ENCODE results near the gene PAX8.

PAX8 gene

GRCh38 chr2:113263546-113263945 lies 15.2 kb downstream of the PAX8 start:
- DNase-seq: no peak

GRCh38 chr2:113260991-113261390 lies 17.7 kb downstream of the PAX8 start:
- no peak for DNase-seq

GRCh38 chr2:113258471-113259147 lies 20.1 kb downstream of the PAX8 start:
- no peak for DNase-seq

GRCh38 chr2:113257516-113258264 lies 21.0 kb downstream of the PAX8 start:
- DNase-seq: no peak

- DNase-seq: no peak
Observed at GRCh38 chr2:113255140-113256070, 23.3 kb downstream of the PAX8 start.

- DNase-seq: no peak
Observed at GRCh38 chr2:113253453-113253852, 25.3 kb downstream of the PAX8 start.

GRCh38 chr2:113252047-113252590 lies 26.6 kb downstream of the PAX8 start:
- DNase-seq: no peak

- no peak for DNase-seq
Observed at GRCh38 chr2:113251118-113251517, 27.6 kb downstream of the PAX8 start.

GRCh38 chr2:113248997-113249770 lies 29.5 kb downstream of the PAX8 start:
- peak; percentile 67 for DNase-seq

- no peak for DNase-seq
Observed at GRCh38 chr2:113246606-113247005, 32.1 kb downstream of the PAX8 start.

GRCh38 chr2:113245276-113245711 lies 33.4 kb downstream of the PAX8 start:
- no peak for DNase-seq

GRCh38 chr2:113242327-113242726 lies 36.4 kb downstream of the PAX8 start:
- no peak for DNase-seq

GRCh38 chr2:113240915-113241911 lies 37.5 kb downstream of the PAX8 start:
- peak; percentile 78 for DNase-seq

GRCh38 chr2:113240150-113240914 lies 38.4 kb downstream of the PAX8 start:
- peak; percentile 50 for DNase-seq

- no peak for DNase-seq
Observed at GRCh38 chr2:113238871-113239839, 39.6 kb downstream of the PAX8 start.

- no peak for DNase-seq
Observed at GRCh38 chr2:113237604-113238160, 41.0 kb downstream of the PAX8 start.

- DNase-seq: no peak
Observed at GRCh38 chr2:113236367-113237159, 42.2 kb downstream of the PAX8 start.
